Cardiac fibroblast (primary cell): ENCODE data around the gene DYNC2I2.
A peak's percentile ranks its signal among the peaks of the same experiment; 100 is the strongest.
"Not testable (repeated sequence)": the region's sequence is repeated elsewhere in the genome, so short reads cannot be mapped to it uniquely, and the experiment has no call there.

Experiments used
- DNase-seq, 2 donors: peaks; one replicate each; pipeline versions ENCODE4 v3.0.0 to v3.0.0-alpha.2; 2010; ENCODE audit warnings: low read depth in 2 of 2
- H3K4me3 ChIP-seq, 2 donors: replicated peaks in 1 of 2; 1 replicate in 1 of 2; 2 replicates in 1 of 2; pipeline ENCODE4 v1.5.1; 2011; ENCODE audit warnings: low read depth in 2 of 2, low read length in 2 of 2, mild to moderate bottlenecking in 2 of 2, moderate library complexity in 1 of 2
- TF ChIP-seq, protein P1 (sequence below): IDR thresholded peaks from one replicate; pipeline ENCODE4 v1.5.1; 2011; ENCODE audit warnings: low read depth, mild to moderate bottlenecking, low read length, inconsistent platforms

The DYNC2I2 gene

DNA sequence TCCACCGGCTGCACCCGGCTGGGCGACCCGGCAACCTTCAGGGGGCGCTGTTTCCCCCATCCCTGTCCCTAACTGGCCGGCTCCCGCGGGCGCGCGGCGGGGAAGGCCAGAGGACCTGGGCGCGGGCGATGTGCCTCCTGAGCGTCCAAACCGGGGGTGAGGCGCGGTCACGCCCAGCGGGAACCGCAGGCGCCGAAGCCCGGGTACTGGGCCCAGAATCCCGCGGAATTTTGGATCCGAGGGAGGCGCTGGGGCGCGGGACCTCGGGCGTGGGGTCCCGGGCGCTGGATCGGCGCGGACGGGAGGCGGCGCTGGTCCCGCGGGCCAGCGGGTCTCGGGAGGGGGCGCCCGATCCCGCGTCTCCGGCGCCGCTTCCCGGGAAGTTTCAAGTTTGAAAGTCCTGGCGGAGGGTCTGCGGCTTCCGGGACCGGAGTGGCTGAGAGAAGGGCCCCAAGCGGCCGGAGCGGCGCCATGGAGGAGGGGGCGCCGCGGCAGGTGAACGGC lies 45.9 kb upstream of the DYNC2I2 start, which contains the start of gene PKN3:
PKN3 (plus strand) TSS at position 59 of the 504 bp plus-strand sequence; CDS start at position 472, 413 bp downstream.
- H3K4me3 ChIP-seq, result peak within 1 kb of the TSS; percentile 56 to 62
- DNase-seq, result peak; percentile 77 to 80
- TF ChIP-seq, protein P1, sequence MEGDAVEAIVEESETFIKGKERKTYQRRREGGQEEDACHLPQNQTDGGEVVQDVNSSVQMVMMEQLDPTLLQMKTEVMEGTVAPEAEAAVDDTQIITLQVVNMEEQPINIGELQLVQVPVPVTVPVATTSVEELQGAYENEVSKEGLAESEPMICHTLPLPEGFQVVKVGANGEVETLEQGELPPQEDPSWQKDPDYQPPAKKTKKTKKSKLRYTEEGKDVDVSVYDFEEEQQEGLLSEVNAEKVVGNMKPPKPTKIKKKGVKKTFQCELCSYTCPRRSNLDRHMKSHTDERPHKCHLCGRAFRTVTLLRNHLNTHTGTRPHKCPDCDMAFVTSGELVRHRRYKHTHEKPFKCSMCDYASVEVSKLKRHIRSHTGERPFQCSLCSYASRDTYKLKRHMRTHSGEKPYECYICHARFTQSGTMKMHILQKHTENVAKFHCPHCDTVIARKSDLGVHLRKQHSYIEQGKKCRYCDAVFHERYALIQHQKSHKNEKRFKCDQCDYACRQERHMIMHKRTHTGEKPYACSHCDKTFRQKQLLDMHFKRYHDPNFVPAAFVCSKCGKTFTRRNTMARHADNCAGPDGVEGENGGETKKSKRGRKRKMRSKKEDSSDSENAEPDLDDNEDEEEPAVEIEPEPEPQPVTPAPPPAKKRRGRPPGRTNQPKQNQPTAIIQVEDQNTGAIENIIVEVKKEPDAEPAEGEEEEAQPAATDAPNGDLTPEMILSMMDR, result peak; percentile 74

- H3K4me3 ChIP-seq, result no peak overlapping the region
- DNase-seq, result no peak
- TF ChIP-seq, protein P1, result no peak
Measured at GRCh38 chr9:128701227-128701854, 44.7 kb upstream of the DYNC2I2 start.

- H3K4me3 ChIP-seq, DNase-seq: not testable (repeated sequence)
Measured at GRCh38 chr9:128699096-128699795, 42.6 kb upstream of the DYNC2I2 start.

DNA sequence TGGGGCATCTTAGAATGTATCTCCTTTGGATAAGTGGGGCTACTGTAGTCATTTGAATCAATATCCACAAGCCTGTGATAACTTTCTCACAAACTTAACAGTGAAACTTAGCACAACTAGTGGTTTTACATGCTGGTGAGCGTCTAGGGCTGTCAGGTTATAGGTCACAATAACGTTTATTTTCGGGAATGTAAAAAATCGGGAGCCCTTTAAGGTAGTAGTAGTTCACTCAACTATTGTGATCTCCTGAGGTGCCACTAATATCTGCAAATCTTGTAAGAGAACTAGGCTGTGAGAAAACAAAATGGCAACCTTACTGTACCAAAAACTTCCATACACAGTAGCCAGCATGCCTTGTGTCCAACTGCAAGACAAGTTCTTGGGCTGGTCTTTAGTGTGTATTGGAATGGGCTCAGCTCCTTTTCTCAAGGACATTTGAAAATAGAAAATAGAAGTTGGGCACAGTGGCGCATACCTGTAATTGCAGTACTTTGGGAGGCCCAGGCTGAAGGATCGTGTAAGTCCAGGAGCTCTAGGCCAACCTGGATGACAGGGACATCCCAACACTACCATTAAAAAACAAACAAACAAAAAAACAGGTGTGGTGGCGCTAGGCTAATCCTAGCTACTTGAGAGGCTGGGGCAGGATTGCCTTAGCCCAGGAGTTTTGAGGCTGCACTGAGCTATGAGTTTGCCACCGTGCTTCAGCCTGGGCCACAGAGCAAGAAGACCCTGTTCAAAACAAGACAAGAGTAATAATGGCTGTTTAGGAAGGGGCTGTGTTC lies 40.5 kb upstream of the DYNC2I2 start:
- TF ChIP-seq, protein P1, result no peak
- no peak overlapping the region for H3K4me3 ChIP-seq
- no peak for DNase-seq

- no peak for DNase-seq
- TF ChIP-seq, protein P1, result no peak
- no peak overlapping the region for H3K4me3 ChIP-seq
Measured at GRCh38 chr9:128694344-128694743, 37.7 kb upstream of the DYNC2I2 start.

DNA sequence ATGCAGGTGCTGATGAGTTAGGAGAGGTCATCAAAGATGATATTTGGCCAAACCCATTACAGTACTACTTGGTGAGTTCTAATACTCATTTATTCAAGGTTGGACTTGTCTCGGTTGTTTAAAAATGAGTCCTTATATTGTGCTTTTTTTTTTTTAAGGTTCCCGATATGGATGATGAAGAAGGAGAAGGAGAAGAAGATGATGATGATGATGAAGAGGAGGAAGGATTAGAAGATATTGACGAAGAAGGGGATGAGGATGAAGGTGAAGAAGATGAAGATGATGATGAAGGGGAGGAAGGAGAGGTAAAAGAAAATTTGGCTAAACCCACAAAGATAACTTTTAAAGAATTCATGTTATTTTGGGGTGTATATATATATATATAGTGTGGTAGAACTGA lies 37.1 kb upstream of the DYNC2I2 start:
- not testable (repeated sequence) for H3K4me3 ChIP-seq, DNase-seq

GRCh38 chr9:128690684-128691034 lies 34.0 kb upstream of the DYNC2I2 start:
- TF ChIP-seq, protein P1, result no peak
- DNase-seq, result no peak
- H3K4me3 ChIP-seq, result peak overlapping the region; percentile 88 to 89
